HG02973 (cell line): ENCODE measurements around the gene FRS2.

Experiments used
- ATAC-seq: cut with Tn5 transposase; IDR thresholded peaks from one replicate; pipeline ENCODE4 v1.9.1; 2021; ENCODE audit warnings: moderate library complexity; ENCODE audit not compliant: unreplicated experiment

The FRS2 gene

GRCh38 chr12:69524331-69524630 is 54.1 kb downstream of the FRS2 start:
- no peak for ATAC-seq

DNA sequence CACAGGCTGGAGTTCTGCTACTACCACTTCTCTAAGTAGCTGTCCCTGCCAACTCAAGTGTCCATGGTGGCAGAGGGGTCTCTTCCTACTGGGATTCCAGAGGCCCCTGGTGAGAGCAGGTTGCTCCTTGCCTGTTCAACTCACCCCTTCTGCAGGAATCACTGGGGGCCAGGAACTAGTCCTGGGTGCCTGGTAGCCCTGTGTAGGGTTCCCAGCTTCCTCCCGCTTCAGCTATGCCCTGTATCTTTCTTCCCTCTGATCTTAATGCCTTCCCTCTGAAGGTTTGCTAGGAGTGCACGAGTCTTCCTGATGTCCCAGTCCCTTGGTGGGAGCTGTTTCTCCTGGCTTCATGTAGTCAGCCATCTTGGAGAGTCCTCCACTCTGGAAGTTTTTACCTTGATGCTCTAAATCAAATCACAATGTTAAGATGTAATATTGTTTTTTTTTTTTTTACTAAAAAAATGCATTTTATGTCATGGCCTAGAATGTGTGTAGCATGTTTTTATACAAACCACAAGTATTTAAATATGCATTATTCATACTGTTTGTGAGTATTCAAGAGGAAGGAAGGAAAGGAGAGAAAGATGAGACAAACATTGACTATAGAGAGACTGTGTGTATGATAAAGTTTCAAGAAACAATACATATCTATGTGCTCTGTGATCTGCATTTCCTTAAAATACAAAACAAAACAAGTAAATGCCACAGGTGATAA is 54.7 kb downstream of the FRS2 start:
- no peak for ATAC-seq

DNA sequence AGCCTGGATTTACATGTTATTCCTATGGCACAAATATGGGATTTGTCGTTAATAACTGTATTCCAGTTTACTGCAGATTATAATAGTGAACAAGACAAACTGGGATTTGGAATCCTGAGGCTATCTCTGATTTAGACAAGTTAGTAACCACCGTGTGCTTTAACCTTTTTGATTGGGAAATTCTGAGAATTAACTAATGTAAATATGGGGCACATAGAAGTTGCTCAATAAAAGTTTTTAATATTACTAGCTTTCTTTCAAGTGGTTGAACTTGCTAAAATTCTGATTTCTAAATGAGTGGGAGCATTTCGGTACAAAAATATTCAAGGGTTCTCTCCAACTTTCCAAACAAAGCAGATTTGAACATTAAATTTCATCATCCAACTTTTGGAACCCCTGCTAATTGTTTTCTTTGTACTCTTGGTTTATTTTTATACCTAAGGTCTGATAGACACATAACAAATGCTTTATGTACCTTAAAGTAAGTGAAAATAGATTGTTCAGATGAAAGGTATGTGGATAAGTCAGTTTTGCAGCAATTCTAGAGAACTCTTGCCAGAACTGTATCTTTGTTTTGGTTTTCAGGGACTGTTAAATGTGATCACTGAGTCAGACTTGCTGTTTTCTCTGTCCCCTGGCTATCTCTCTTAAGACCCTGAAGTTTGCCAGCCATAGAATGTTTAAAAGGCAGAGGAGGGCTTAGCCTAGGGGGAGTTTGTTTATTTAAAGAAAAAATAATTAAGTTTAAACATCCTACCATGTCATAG is 57.5 kb downstream of the FRS2 start:
- ATAC-seq, result no peak

GRCh38 chr12:69529021-69529420 is 58.8 kb downstream of the FRS2 start:
- peak; percentile 74 for ATAC-seq

DNA sequence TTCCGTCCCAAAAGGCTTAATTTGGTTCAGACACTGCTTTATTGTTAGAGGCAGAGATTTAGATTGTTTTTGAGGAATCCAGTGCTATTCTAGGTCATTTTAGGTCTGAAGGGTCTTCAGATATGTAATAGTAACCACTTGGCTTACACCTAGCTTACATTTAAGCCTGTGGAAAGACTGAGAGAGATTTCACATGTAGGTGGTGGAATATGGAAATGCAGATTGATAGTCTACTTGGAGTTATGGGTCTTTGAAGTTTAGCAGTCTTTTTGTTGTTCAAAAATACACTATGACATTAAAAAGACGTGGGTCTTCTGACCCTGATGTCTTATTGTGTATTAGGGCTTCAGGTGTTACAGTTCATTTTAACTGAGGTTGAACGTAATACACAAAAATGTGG is 63.7 kb downstream of the FRS2 start:
- ATAC-seq, result no peak

GRCh38 chr12:69534389-69534822 is 64.2 kb downstream of the FRS2 start:
- ATAC-seq, result peak; percentile 94

- ATAC-seq, result no peak
These were observed 70.8 kb downstream of the FRS2 start for GRCh38 chr12:69540987-69541386.

DNA sequence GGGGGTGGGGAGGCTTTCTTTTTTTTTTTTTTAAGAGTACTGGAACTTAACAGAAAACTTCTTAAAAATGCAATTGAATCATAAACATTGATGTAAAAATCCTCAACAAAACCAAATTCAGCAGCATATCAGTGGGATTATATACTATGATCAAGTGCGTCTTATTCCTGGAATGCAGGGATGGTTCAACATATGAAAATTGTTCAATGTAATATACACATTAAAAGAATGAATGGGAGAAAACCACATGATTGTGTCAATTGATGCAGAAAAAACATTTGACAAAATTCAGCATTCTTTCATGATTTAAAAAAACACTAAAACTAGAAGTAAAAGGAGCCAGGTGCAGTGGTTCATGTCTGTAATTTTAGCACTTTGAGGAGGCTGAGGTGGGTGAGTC is 73.9 kb downstream of the FRS2 start:
- ATAC-seq, result no peak

DNA sequence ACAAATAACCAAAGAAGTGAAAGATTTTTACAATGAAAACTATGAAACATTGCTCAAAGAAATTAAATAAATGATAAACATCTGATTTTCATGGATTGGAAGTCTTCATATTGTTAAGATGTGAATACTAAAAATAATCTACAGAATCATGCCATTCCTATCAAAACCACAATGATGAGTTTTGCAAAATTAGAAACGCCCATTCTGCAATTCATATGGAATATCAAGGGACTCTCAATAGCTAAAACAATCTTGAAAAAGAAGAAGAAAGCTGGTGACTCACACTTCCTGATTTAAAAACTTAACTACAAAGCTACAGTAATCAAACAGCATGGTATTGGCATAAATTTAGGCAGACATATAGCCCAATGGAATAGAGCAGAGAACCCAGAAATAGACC is 74.9 kb downstream of the FRS2 start:
- ATAC-seq, result no peak

DNA sequence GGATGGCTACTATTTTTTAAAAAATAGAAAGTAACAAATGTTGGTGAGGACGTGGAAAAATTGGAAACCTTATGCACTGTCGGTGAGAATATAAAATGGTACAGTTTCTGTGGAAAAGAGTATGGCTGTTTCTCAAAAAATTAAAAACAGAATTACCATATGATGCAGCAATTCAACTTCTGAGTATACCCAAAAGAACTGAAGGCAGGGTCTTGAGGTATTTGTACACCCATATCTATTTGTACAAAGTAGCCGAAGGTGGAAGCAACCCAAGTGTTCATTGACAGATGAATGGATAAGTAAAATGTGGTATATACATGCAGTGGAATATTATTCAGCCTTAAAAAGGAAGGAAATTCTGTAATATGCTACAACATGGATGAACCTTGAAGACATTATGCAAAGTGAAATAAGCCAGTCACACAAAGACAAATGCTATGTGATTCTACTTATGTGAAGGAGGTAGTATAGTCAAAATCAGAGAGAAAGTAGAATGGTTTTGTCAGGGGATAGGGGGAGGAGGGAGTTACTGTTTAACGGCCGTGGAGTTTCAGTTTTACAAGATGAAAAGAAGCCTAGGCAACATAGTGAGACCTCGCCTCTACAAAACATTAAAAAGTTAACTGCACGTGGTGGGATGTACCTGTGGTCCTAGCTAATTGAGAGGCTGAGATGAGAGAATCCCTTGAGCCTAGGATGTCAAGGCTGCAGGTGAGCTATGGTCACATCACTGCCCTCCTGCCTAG is 76.7 kb downstream of the FRS2 start:
- peak; percentile 72 for ATAC-seq

DNA sequence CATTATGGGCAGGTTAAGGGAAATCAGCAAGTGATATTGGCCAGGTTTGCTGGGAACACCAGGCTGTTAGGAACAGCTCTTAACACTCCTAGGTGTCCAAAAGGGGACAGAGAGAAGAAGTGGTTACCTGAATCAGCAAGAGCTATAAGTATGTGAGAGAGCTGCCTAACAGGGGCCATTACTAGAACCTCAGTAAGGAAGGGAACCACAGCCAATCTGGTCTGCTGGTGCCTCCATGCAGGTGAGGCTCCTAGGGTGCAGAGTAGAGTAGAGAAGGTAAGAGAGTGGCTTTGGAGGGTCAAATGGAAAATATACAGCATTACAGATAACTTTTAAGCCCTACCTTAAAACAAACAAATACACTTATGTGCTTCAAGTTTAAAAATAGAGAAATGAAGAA is 78.5 kb downstream of the FRS2 start:
- no peak for ATAC-seq

- ATAC-seq, result no peak
These were observed 80.6 kb downstream of the FRS2 start for GRCh38 chr12:69550569-69551350.

- ATAC-seq, result no peak
These were observed 83.5 kb downstream of the FRS2 start for GRCh38 chr12:69553628-69554248.

GRCh38 chr12:69555461-69555860 is 85.3 kb downstream of the FRS2 start:
- no peak for ATAC-seq

GRCh38 chr12:69556383-69556782 is 86.2 kb downstream of the FRS2 start:
- no peak for ATAC-seq

DNA sequence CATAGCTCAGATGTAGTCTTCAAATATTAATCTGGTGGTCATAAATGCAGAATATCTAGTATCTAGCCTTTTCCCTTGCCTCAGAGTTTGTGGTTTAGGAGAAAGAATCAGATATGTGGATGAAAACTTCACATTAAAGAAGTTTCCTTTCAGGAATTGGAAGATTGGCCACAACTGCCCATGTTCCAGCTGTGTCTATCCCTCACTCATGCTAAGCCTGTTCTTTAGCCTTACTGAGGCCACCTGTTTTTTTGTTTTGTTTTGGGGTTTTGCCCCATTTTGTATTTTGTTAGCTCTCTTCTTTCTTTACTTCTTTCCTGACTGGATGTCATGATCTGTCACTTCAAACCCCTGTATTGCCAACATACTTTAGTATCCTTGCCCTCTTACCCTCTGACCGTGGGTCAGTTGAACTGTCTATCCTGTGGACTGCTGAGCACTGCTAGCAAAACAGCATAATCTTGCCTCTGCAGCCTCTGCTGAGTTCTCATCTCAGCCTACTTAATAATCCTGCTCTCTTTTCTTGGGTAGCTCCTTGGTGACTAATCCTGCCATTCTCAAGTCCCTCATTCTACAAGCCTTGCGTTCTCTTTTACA is 93.1 kb downstream of the FRS2 start:
- ATAC-seq, result no peak

GRCh38 chr12:69566603-69567002 is 96.4 kb downstream of the FRS2 start:
- ATAC-seq, result no peak

DNA sequence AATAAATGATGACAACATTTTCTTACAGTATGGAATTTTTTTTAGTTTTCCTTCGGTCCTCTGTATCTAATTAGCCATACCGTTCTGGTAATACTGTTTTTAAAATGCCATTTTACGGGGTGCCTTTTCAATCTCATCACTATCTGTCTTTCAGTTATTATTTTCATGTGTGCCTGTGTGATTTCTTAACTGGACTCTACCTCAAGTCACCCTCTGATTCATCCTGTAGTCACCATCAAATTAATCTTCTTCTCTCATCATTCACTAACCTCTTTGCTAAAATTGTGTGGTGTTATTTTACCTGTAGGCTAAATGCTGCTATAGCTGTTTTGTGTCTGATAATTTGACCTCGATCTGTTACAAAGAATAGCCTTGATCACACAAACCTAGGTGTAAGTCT is 99.0 kb downstream of the FRS2 start:
- ATAC-seq, result no peak

DNA sequence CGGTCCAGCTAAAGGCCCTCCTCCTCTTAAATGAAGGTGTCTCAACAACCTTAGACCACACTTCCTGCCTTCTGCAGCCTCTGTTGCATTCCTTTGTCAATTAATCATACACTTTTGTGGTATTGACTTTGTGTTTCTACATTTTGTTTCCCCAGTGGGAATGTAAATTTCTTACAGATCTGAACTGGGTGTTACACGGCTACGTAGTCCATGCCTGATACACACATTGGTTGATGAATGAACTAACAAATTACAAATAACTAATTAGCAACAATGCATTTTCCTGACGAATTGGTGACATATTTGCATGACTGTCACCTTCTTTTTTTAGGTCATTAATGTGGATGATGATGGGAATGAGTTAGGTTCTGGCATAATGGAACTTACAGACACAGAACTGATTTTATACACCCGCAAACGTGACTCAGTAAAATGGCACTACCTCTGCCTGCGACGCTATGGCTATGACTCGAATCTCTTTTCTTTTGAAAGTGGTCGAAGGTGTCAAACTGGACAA is 99.9 kb downstream of the FRS2 start:
- no peak for ATAC-seq
